Non-pigmented ciliary epithelial cell (primary cell): ENCODE data around the gene PTH2.
"Not testable (repeated sequence)": the region's sequence is repeated elsewhere in the genome, so short reads cannot be mapped to it uniquely, and the experiment has no call there.

Source experiments
- DNase-seq: peaks from one replicate; pipeline ENCODE4 v3.0.0-alpha.2; 2010; ENCODE audit warnings: low read depth

Gene PTH2, protein sequence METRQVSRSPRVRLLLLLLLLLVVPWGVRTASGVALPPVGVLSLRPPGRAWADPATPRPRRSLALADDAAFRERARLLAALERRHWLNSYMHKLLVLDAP

DNA sequence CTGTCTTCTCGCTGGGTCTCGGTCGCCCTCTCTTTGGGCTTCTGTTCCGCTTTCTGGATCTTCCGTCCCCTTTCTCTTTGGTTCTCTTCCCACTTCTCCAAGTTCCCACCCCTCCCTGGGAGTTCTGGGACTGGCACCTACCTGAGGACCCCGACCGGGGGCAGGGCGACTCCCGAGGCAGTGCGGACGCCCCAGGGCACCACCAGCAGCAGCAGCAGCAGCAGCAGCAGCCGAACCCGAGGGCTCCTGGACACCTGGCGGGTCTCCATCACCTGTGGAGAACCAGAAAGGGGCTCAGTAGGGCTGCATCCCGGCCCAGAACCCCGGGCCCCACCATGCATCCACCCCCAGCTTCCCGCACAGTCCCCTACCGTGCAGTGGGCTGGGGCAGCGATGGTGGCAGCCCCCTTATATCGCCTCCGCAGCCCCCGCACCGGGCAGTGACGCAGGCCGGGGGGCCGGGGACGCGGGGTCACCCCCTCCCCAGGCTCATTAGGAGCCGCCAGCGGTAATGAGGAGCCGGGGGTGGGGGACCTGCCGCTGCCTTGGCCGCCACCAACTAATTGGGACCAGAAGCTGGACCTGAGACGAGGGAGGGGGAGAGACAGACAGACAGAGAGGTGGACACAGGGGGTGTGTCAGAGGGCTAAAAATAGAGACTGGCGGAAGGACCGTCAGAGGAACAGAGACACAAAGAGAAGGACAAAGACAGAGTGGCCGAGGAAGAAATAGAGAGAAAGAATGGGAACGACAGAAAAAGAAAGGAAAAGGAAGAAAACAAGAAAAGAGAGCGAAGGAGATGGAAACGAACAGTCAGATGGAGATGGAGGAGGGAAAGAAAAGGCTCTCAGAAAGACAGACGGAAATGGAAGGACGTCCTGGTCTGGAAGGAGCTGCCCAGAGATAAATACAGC lies at the start of gene PTH2:
Gene PTH2 (minus strand): TSS at position 371 of the 914 bp plus-strand sequence. CDS start 102 bp downstream, at position 269.
- no peak for DNase-seq

DNA sequence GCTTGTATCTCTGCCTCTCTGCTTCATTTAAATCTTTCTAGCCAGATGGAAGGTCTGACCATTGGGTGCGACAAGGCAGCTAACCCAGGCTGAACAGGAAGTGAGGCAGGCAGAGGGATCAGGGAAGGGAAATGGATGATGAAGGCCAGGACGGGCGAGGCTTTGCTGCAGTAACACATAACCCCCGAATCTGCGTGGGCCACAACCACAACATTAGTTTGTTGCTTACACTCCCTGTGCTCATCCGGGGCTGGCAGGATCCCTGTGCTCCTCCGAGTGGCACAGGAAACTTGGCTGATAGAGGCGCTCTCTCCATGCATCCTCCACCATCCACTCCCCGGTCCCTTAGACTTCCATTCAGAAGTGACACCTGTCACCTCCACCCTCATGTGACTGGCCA lies 49.7 kb upstream of the PTH2 start:
- DNase-seq = no peak

DNA sequence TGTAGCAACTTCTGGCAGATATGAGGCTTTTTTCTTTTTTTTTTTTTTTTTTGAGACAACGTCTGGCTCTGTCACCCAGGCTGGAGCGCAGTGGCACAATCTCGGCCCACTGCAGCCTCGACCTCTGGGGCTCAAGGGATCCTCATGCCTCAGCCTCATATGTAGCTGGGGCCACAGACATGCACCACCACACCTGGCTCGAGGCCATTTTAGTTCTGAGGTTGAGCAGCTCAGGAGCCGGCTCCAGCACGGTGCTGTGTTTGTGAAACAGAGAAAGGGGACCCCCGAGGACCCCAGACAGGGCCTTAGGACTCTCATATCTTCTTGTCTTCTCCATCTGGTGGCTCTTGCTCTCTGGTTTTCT lies 47.4 kb upstream of the PTH2 start:
- DNase-seq = no peak

DNA sequence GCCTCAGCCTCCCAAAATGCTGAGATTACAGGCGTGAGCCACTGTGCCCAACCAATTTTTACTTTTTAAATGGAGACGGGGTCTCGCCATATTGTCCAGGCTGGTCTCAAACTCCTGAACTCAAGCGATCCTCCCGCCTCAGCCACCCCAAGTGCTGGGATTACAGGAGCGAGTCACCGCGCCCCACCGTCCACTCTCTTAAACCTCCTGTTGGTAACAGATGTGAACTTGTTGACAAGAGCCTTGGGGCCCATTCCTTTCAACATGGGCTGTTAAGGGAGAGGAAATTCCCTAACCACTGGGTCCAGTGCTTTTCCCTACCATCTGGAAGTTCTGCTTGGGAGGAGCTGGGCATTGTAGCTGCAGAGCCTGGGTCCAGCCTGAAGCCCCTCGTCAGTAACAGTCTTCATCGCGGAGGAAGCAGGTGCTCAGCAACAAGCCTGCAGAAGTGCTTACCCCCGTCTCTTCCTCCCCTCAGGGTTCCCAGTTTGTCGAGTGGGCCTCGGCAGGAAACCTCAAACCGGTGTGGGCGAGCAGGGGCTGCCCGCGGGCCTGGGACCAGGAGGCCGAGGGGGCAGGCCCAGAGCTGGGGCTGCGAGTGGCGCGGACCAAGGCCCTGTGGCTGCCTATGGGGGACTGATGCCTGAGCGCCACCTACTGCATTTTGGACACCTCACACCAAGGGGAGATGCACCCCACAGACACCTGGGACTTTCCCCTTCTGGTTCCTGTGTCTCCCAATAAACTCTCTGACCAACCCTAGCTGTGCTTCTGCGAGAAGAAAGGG lies 46.8 kb upstream of the PTH2 start:
- no peak for DNase-seq

DNA sequence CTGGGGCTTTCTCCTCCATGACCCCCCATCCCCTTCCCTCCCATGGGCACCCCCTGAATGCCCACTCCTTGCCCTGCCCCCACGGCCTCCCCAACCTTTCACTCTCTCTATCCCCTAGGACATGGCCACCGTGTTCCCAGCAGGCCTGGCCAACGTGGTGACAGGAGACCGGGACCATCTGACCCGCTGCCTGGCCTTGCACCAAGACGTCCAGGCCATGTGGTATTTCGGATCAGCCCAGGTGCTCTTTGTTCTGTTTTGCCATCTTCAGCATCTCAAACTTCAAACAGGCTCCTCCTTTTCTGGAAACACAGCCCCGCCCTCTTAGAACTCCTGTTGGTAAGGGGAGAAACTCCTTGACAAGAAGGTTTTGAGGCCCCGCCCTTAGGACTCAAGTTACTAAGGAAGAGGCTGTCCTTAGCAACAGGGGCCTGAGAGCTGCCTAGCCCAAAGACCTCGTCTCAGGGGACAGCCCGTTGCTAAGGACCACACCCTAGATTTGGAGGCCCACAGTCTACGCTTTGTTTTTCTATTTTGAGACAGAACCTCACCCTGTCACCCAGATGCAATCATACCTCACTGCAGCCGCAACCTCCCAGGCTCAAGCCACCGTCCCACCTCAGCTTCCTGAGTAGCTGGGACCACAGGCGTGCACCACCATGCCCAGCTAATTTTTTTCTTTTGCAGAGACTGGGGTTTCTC lies 45.7 kb upstream of the PTH2 start:
- no peak for DNase-seq

DNA sequence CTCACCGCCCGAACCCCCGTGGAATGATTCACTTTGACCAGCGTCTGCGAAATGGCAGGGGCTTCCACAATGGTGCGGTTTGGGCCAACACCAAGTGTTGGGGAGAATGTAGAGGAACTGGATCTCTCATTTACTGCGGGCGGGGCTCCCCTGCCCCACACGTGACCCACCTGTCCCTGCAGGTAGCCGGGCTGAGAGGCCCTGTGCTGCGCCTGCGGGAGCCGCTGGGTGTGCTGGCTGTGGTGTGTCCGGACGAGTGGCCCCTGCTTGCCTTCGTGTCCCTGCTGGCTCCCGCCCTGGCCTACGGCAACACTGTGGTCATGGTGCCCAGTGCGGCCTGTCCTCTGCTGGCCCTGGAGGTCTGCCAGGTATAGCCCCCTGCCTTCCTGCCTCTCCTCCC lies 45.0 kb upstream of the PTH2 start:
- no peak for DNase-seq

DNA sequence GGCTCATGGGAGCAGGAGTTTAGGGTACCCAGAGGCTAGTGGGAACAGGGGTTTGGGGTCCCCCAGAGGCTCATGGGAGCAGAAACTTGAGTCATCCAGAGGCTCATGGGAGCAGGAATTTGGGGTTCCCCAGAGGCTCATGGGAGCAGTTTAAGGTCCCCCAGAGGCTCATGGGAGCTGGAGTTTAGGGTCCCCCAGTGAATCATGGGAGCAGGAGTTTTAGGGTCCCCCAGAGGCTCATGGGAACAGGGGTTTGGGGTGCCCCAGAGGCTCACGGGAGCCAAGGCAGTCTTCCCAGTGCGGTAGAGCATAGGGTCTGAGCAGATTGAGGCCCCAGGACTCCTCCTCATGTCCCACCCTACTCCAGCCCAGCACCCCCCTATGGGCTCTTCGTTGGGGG lies 42.1 kb upstream of the PTH2 start:
- DNase-seq = no peak

DNA sequence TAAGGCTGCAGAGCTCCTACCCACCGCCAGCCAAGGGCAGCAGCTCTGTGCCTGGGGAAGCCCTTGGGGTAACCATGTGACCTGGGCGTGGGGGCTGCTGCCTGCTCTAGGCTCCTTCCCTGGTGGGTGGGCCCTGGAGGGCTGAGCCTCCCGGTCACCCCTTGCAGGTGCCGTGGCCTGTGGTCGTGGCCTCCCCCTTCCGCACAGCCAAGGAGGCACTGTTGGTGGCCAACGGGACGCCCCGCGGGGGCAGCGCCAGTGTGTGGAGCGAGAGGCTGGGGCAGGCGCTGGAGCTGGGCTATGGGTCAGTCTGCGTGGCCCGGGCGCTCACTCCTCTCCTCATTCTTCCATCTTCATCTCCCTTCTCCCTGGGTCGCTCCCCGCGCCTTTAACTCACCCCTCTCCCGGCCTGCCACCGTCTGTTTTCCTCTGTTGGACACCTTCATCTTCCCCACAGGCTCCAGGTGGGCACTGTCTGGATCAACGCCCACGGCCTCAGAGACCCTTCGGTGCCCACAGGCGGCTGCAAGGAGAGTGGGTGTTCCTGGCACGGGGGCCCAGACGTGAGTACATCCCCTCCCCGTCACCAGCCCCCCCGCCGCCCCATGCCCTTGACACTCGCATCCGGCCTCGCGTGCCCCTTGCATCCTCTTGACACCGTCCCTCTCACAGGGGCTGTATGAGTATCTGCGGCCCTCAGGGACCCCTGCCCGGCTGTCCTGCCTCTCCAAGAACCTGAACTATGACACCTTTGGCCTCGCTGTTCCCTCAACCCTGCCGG lies 40.9 kb upstream of the PTH2 start:
- no peak for DNase-seq

DNA sequence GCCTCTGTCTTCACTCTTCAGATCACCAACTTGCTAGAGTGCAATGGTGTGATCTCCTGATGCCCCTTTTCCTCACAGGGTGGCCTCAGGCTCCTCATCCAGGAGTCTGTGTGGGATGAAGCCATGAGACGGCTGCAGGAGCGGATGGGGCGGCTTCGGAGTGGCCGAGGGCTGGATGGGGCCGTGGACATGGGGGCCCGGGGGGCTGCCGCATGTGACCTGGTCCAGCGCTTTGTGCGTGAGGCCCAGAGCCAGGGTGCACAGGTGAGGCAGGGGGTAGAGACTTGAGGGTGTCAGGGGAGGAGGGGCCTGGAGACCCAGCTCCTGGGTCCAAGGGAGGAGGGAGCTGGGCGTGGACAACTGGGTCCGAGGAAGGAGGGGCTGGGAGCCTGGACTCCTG lies 39.3 kb upstream of the PTH2 start:
- DNase-seq = no peak

DNA sequence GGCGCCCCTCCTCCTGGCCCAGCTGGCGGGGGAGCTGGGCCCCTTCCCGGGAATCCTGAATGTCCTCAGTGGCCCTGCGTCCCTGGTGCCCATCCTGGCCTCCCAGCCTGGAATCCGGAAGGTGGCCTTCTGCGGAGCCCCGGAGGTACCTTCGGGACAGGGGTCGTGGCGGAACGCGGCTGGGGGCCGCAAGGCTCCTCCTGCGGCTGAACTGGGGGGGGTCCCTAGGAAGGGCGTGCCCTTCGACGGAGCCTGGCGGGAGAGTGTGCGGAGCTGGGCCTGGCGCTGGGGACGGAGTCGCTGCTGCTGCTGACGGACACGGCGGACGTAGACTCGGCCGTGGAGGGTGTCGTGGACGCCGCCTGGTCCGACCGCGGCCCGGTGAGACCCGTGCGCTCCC lies 38.4 kb upstream of the PTH2 start:
- no peak for DNase-seq

DNA sequence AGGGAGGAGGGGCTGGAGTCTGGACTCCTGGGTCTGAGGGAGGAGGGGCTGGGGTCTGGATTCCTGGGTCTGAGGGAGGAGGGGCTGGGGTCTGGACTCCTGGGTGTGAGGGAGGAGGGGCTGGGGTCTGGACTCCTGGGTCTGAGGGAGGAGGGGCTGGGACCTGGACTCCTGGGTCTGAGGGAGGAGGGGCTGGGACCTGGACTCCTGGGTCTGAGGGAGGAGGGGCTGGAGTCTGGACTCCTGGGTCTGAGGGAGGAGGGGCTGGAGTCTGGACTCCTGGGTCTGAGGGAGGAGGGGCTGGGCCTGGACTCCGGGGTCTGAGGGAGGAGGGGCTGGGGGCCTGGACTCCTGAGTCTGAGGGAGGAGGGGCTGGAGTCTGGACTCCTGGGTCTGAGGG lies 37.9 kb upstream of the PTH2 start:
- DNase-seq = not testable (repeated sequence)

DNA sequence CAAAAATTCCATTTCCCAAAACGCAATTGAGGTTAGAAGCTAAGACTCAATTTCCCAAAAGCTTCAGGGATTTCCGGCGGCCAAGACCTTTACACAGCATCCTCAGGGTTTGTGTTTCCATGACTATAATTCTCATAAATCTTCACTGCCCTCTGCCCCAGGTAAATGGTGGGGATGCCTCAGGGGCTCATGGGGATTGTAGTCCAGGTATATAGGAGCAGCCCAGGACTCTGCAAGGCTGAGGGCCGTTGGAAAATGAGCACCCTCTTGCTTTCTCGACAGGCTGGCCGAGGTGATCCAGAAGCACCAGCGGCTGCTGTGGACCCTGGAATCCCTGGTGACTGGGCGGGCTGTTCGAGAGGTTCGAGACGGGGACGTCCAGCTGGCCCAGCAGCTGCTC lies 36.1 kb upstream of the PTH2 start:
- DNase-seq = no peak

DNA sequence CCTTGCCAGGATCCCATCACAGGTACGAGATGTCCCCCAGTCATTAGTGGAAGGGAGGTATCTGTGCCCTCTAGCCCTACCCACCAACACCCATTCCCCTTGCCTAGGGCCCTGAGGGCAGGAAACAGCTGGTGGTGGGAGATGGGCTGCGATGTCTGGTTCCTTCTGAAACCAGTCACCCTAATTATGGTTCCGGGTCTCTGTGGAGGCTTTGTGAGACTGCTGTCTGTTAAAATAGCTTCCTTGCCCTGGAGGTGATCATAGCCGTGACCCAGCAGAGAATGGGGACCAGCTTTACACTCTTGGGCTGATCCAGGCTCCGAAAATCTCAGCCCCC lies 35.3 kb upstream of the PTH2 start:
- DNase-seq = no peak

DNA sequence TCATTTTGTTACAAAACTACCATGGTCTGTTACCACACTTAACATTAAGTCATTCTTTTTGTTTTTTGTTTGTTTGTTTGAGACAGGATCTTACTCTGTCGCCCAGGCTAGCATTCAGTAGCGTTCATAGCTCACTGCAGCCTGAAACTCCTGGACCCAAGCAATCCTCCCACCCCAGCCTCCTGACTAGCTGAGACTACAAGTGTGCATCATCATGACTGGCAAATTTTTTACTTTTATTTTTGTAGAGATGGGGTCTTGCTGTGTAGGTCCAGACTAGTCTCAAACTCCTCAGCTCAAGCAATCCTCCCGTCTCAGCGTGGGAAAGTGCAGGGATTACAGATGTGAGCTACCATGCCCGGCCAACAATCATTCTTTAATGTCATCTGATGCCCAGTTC lies 33.1 kb upstream of the PTH2 start:
- DNase-seq = no peak

DNA sequence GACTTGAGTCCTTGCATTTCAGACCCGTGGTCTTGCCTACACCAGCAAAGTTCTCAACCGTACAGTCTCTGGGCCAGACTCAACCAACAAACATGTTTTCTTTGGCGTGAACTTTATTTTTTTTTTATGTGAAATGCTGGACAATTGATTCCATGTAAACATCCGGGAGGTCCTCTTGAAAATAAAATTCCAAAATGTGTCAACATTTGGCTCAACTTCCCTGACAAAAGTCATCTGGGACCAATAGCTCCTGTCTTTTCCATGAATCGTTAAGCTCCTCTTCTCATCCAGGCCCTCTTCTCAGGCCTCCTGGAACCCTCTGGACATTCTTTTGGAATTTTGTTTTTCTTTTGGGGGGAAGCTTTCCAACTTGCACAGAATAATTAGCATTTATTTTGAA lies 32.5 kb upstream of the PTH2 start:
- DNase-seq = no peak

DNA sequence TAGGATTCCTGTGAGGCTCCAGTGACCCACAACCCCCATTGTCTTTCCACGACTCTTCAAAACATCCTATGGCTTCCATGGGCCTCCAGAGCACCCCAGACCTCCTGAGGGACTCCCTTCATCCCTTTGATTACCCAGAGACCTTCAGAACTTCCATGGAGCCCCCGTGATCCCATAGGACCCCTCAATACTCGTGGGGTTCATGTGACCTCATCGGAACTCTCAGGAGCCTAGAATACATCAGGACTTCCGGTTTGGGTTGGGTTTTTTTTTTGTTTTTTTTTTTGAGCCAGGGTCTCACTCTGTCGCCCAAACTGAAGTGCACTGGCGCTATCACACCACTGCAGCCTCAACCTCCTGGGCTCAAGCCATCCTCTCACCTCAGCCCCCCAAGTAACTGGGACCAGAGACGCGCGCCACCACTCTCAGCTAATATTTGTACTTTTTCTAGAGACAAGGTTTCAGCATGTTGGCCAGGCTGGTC lies 30.6 kb upstream of the PTH2 start:
- no peak for DNase-seq

DNA sequence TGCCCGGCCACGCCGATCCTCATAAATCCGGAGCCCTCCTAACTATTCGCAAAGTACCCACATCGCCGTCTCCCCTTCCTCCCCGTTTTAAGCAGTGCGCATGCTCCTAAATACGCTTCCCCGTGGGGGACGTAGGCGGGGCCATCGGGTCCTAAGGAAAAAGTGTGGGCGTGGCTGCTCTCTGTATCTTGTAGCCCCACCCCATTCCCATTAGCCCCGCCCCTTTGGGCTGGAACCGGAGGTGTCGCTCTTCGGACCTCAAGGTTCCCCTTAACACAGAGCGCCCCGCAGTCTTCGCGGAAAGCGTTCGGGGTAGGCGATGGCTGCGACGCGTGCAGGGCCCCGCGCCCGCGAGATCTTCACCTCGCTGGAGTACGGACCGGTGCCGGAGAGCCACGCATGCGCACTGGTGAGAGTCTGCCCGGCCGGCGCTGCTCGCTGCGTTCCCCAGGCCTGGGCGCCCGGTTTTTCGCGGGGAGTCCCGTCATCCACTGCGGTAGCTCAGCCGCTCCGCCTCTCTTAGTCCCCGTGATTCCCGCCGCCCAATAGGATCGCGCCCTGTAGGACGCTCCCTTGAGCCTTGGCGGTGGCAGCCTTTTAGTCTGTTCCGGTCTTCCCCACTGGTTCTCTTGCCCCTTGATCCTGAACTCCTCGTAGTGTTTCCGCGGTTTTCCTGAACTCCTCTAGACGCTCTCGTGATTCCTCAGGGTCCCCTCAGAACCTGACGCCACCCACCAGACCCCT lies 29.9 kb upstream of the PTH2 start, which contains the start of gene ALDH16A1:
Gene ALDH16A1 (plus strand): TSS at position 213 of the 744 bp plus-strand sequence. CDS start 107 bp downstream, at position 320.
- DNase-seq = peak; percentile 85

DNA sequence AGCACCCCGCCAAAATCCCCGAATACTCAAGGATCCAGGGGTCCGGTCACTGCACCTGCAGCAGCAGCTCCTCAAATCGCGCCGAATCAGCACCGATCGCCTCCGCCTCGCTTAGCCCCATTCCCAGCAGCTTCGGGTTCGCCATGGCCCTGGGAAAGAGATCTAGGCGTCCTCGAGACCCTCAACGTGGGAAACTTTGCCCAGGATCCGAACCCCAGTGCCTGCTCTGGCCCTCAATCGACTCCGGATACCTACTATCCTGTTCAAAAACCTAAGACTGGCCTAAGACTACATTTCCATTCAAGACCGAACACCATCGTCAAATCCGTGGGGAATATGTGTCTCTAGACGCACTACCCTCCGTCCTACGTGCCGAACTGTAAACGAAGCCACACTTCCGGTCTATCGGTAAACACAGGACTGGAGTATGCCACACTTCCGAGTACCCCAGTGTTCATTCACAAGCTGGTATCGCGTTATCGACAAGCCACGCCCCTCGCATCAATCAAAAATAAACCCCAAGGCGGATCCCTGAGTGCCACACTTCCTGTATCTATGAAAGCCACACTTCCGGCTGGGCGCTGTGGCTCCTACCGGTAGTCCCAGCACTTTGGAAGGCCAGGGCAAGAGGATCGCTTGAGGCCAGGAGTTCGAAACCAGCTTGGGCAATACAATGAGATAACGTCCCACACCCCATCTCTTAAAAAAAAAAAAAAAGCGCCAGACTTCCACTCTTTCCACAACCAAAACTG lies 28.4 kb upstream of the PTH2 start, which contains the start of gene PIH1D1:
Gene PIH1D1 (minus strand): TSS at position 385 of the 752 bp plus-strand sequence. CDS start 240 bp downstream, at position 145.
- peak; percentile 98 for DNase-seq

DNA sequence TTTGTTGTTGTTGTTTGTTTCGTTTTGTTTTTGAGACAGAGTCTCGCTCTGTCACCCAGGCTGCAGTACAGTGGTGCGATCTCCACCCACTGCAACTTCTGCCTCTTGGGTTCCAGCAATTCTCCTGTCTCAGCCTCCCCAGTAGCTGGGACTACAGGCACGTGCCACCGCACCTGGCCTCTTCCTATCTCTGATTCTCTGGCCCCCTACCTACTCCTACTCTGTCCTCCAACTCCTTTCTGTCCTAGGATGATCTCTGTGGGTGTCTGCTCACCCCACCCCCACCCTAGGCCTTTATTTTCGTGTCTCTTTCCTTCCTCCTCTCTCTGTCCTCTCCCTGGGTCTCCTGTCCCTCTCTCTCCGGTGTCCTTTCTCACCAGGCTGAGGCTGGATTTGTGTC lies 27.2 kb upstream of the PTH2 start:
- no peak for DNase-seq

DNA sequence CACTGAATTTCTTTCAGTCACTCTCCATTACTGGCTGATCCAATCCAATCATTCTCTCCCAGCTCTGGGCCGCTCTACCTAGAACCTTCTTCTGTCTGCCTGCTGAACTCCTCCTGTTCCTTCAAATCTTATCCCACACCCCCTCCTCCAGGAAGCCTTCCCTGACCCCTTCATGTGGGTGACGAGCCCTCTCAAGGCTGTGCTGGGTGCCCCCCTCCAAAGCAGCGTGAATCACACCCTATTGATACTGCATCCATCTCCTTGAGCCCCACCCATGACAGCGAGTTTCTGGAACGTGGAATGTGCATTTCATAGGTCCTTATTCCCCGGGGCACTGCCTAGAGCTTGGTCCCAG lies 25.2 kb upstream of the PTH2 start:
- DNase-seq = no peak
